Mesendoderm (in vitro differentiated cells): ENCODE data around the gene ADAT1.
A peak's percentile ranks its signal among the peaks of the same experiment; 100 is the strongest.

Experiments
- DNase-seq: peaks from one replicate; pipeline ENCODE4 v3.0.0; 2013
- H2AK5ac ChIP-seq: 2 replicates; pipeline ENCODE4 v1.6.1; 2013; ENCODE audit warnings: low read length, inconsistent platforms
- H2BK120ac ChIP-seq: 2 replicates; pipeline ENCODE4 v1.6.1; 2013; ENCODE audit warnings: low read depth, mild to moderate bottlenecking, low read length, moderate library complexity, mixed read lengths
- H2BK15ac ChIP-seq: replicated peaks from 2 replicates; pipeline ENCODE4 v1.6.1; 2013; ENCODE audit warnings: low read depth, mild to moderate bottlenecking, moderate library complexity
- H2BK5ac ChIP-seq: 2 replicates; pipeline ENCODE4 v1.6.1; 2013; ENCODE audit warnings: low read length, inconsistent platforms
- H3K18ac ChIP-seq: 2 replicates; pipeline ENCODE4 v1.6.1; 2013; ENCODE audit warnings: mild to moderate bottlenecking, low read length, mixed read lengths
- H3K23ac ChIP-seq: one replicate; pipeline ENCODE4 v1.6.1; 2013; ENCODE audit warnings: low read length
- H3K27ac ChIP-seq: 2 replicates; pipeline ENCODE4 v1.5.1; 2013; ENCODE audit warnings: low read depth, mild to moderate bottlenecking, inconsistent platforms, low read length, moderate library complexity
- H3K27me3 ChIP-seq: 2 replicates; pipeline ENCODE4 v1.6.1; 2013; ENCODE audit warnings: low read length, control low read depth, mild to moderate bottlenecking, inconsistent platforms; ENCODE audit not compliant: insufficient read depth, poor library complexity
- H3K36me3 ChIP-seq: 2 replicates; pipeline ENCODE4 v1.6.1; 2013; ENCODE audit warnings: low read length, inconsistent platforms; ENCODE audit not compliant: control insufficient read depth, insufficient read depth
- H3K4ac ChIP-seq: one replicate; pipeline ENCODE4 v1.6.1; 2013; ENCODE audit warnings: low read depth, mild to moderate bottlenecking, low read length, moderate library complexity
- H3K4me1 ChIP-seq: 2 replicates; pipeline ENCODE4 v1.6.1; 2013; ENCODE audit warnings: low read depth, low read length, inconsistent platforms; ENCODE audit not compliant: control insufficient read depth
- H3K4me2 ChIP-seq: 2 replicates; pipeline ENCODE4 v1.6.1; 2013; ENCODE audit warnings: low read length
- H3K4me3 ChIP-seq: 2 replicates; pipeline ENCODE4 v1.5.1; 2013; ENCODE audit warnings: mild to moderate bottlenecking, low read length
- H3K56ac ChIP-seq: one replicate; pipeline ENCODE4 v1.6.1; 2013; ENCODE audit warnings: low read length
- H3K79me1 ChIP-seq: 2 replicates; pipeline ENCODE4 v1.6.1; 2013; ENCODE audit warnings: low read length, inconsistent platforms
- H3K79me2 ChIP-seq: 2 replicates; pipeline ENCODE4 v1.6.1; 2013; ENCODE audit warnings: mild to moderate bottlenecking, low read length; ENCODE audit not compliant: control insufficient read depth, insufficient read depth
- H3K9ac ChIP-seq: 2 replicates; pipeline ENCODE4 v1.6.1; 2013; ENCODE audit warnings: low read length, inconsistent platforms
- H4K5ac ChIP-seq: one replicate; pipeline ENCODE4 v1.6.1; 2013; ENCODE audit warnings: low read length
- H4K8ac ChIP-seq: one replicate; pipeline ENCODE4 v1.6.1; 2013; ENCODE audit warnings: low read depth, mild to moderate bottlenecking, control low read depth, low read length, moderate library complexity
- WGBS: extraction: QIAGEN DNeasy Blood & Tissue Kit; methylation state at CpG from one replicate; pipeline ENCODE4 v1.1.7; 2013; ENCODE audit warnings: low lambda C conversion rate, missing lambda C conversion rate; ENCODE audit not compliant: insufficient coverage; ENCODE audit errors: extremely low coverage; 5-methylcytosine and 5-hydroxymethylcytosine counted together

ADAT1 gene

GRCh38 chr16:75627851-75628250, 4.8 kb upstream of the ADAT1 start:
- H3K27ac ChIP-seq, result no peak overlapping the region
- H3K4me2 ChIP-seq, result no peak overlapping the region
- no peaks in the 10 kb centered on the region for H3K79me2 ChIP-seq
- no peak overlapping the region for H2AK5ac ChIP-seq
- H3K9ac ChIP-seq, result no peak overlapping the region
- H2BK120ac ChIP-seq, result no peak overlapping the region
- no peak overlapping the region for H3K4ac ChIP-seq
- DNase-seq, result no peak
- H4K5ac ChIP-seq, result no peak overlapping the region
- no peak overlapping the region for H2BK15ac ChIP-seq
- H3K4me1 ChIP-seq, result peaks cover 2% of the 10 kb centered on the region
- no peaks in the 10 kb centered on the region for H3K27me3 ChIP-seq
- H3K23ac ChIP-seq, result no peak overlapping the region
- peaks cover 42% of the 10 kb centered on the region for H3K36me3 ChIP-seq
- WGBS, result no CpG with 5 or more reads among the region's 3 CpGs
- no peaks in the 10 kb centered on the region for H3K79me1 ChIP-seq
- H3K4me3 ChIP-seq, result no peak overlapping the region
- H2BK5ac ChIP-seq, result no peak overlapping the region
- H3K18ac ChIP-seq, result no peak overlapping the region
- no peak overlapping the region for H3K56ac ChIP-seq
- no peak overlapping the region for H4K8ac ChIP-seq

- Histone ChIP-seq H3K9ac (no peak overlapping the region), H2BK15ac (no peak overlapping the region), H3K27ac (no peak overlapping the region), H4K5ac (no peak overlapping the region), H3K4me2 (no peak overlapping the region), H3K56ac (no peak overlapping the region), H3K4ac (no peak overlapping the region), H3K79me2 (peaks cover 5% of the 10 kb centered on the region), H4K8ac (no peak overlapping the region), H3K36me3 (peaks cover 38% of the 10 kb centered on the region), H2AK5ac (no peak overlapping the region), H3K79me1 (peaks cover 5% of the 10 kb centered on the region), H3K4me1 (peaks cover 6% of the 10 kb centered on the region), H3K23ac (no peak overlapping the region), H3K4me3 (no peak overlapping the region), H2BK120ac (no peak overlapping the region), H3K27me3 (no peaks in the 10 kb centered on the region), H3K18ac (no peak overlapping the region), H2BK5ac (no peak overlapping the region)
- no peak for DNase-seq
- no CpG with 5 or more reads among the region's 4 CpGs for WGBS
Measured at GRCh38 chr16:75626806-75627205, 3.7 kb upstream of the ADAT1 start.

DNA sequence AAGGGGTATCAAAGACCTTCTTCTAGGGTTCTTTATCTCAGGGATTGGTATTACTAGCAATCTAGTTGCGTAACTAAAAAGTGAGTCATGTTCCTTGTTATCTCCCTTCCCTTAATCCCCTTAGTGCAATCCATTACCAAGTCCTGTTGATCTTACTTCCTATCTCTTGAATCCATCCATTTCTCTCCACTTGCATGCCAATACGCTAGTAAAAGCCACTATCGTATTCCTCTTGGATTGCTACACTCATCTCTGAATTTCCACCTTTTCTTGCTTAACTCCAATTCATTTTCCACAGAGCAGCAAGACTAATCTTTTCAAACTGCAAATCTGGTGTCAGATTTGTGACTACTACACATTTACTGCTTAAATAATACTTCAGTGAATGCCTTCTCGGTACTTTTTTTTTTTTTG, 1.8 kb upstream of the ADAT1 start:
- DNase-seq, result peak; percentile 87
- Histone ChIP-seq H3K79me2 (peaks cover 5% of the 10 kb centered on the region), H4K5ac (no peak overlapping the region), H2BK15ac (no peak overlapping the region), H3K4ac (no peak overlapping the region), H3K23ac (no peak overlapping the region), H3K4me1 (peaks cover 6% of the 10 kb centered on the region), H2BK5ac (no peak overlapping the region), H2AK5ac (no peak overlapping the region), H3K27ac (peak overlapping the region; percentile 17), H2BK120ac (no peak overlapping the region), H3K4me2 (no peak overlapping the region), H3K18ac (no peak overlapping the region), H3K79me1 (peaks cover 7% of the 10 kb centered on the region), H3K36me3 (peaks cover 31% of the 10 kb centered on the region), H3K27me3 (no peaks in the 10 kb centered on the region), H3K9ac (no peak overlapping the region), H4K8ac (no peak overlapping the region), H3K56ac (no peak overlapping the region), H3K4me3 (no peak overlapping the region)
- WGBS, result no CpG with 5 or more reads among the region's 4 CpGs

DNA sequence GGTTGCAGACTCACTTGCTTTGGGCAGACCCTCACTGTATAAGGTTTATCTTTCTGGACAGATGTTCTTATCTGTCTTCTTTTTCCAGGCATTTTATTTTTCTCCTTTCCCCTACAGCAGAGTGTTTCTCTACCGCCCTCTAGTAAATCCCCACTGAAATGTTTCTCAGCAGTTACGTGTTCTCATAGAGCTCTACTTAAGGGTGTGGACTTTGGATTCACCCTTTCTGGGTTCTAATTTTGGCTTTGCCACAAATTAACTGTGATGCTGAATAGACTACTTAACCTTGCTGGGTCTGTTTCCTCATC, 2.0 kb downstream of the ADAT1 start:
- no peak overlapping the region for H3K18ac ChIP-seq
- H3K79me2 ChIP-seq, result peaks cover 5% of the 10 kb centered on the region
- no peak overlapping the region for H3K4me2 ChIP-seq
- no peak overlapping the region for H3K4ac ChIP-seq
- H3K56ac ChIP-seq, result no peak overlapping the region
- peaks cover 7% of the 10 kb centered on the region for H3K79me1 ChIP-seq
- H4K8ac ChIP-seq, result no peak overlapping the region
- no peak overlapping the region for H4K5ac ChIP-seq
- H3K23ac ChIP-seq, result no peak overlapping the region
- H2AK5ac ChIP-seq, result no peak overlapping the region
- no CpG with 5 or more reads among the region's 2 CpGs for WGBS
- no peak overlapping the region for H3K4me3 ChIP-seq
- H3K4me1 ChIP-seq, result peaks cover 6% of the 10 kb centered on the region
- no peak overlapping the region for H3K9ac ChIP-seq
- H3K27ac ChIP-seq, result no peak overlapping the region
- no peak overlapping the region for H2BK15ac ChIP-seq
- no peak overlapping the region for H2BK120ac ChIP-seq
- no peaks in the 10 kb centered on the region for H3K27me3 ChIP-seq
- H2BK5ac ChIP-seq, result no peak overlapping the region
- DNase-seq, result peak; percentile 56
- peaks cover 7% of the 10 kb centered on the region for H3K36me3 ChIP-seq

DNA sequence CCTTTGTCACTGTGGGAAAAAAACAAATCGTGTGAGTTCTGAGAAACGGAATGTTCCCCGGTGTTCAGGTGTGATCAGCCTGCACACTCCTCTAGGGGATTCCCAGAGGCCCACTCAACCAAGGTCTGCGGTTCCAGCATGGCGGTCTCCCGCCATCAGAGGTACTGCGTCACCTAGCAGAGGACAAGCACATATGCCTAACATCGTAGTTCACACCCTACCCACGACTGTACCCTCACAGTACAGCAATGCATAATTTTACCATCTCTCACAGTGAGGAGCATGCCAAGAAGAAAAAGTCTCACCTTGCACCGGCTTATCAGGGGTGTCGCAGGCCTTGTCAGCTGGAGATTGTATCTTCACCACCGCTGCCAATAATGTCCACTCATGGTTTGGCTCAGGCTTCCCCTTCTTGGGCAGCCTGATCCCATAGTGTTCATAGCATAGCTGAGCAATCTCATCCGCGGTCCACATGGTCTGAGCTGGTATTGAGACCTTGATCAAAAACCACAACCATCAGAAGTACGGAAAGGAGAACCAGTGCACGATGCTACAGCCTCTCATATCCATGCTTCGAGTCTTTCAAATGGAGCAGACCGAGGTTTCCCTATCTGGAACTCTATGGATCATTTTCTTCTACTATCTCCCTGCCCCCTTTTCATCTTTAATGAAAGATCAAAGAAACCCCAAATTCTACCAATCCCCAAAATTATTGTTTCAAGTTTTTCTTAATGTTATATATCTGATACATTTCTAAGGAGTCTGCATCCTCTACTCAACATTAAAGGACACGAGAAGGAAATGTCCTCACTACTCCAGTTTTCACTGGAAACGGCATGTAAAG, 2.5 kb downstream of the ADAT1 start:
- Histone ChIP-seq H3K27me3 (no peaks in the 10 kb centered on the region), H3K4ac (no peak overlapping the region), H3K27ac (no peak overlapping the region), H4K8ac (no peak overlapping the region), H3K36me3 (peaks cover 5% of the 10 kb centered on the region), H3K9ac (no peak overlapping the region), H3K79me1 (peaks cover 7% of the 10 kb centered on the region), H3K4me3 (no peak overlapping the region), H3K23ac (no peak overlapping the region), H3K79me2 (peaks cover 5% of the 10 kb centered on the region), H3K4me2 (no peak overlapping the region), H3K4me1 (peaks cover 6% of the 10 kb centered on the region), H3K18ac (no peak overlapping the region), H2BK15ac (no peak overlapping the region), H2BK120ac (no peak overlapping the region), H2BK5ac (no peak overlapping the region), H3K56ac (no peak overlapping the region), H4K5ac (no peak overlapping the region), H2AK5ac (no peak overlapping the region)
- no CpG with 5 or more reads among the region's 20 CpGs for WGBS
- DNase-seq, result no peak

GRCh38 chr16:75618780-75619179, 4.3 kb downstream of the ADAT1 start:
- Histone ChIP-seq H3K4ac (no peak overlapping the region), H3K27ac (no peak overlapping the region), H3K4me1 (peaks cover 4% of the 10 kb centered on the region), H3K36me3 (peaks cover 6% of the 10 kb centered on the region), H3K27me3 (no peaks in the 10 kb centered on the region), H3K4me3 (no peak overlapping the region), H3K23ac (no peak overlapping the region), H4K5ac (no peak overlapping the region), H2BK15ac (no peak overlapping the region), H2BK5ac (no peak overlapping the region), H3K79me2 (peaks cover 5% of the 10 kb centered on the region), H3K56ac (no peak overlapping the region), H3K9ac (no peak overlapping the region), H2BK120ac (no peak overlapping the region), H3K4me2 (no peak overlapping the region), H3K18ac (no peak overlapping the region), H2AK5ac (no peak overlapping the region), H4K8ac (no peak overlapping the region), H3K79me1 (peaks cover 7% of the 10 kb centered on the region)
- DNase-seq, result no peak
- no CpG with 5 or more reads among the region's 2 CpGs for WGBS
